ENCODE data around the gene KRTAP5-10.
"Not testable (repeated sequence)": the region's sequence is repeated elsewhere in the genome, so short reads cannot be mapped to it uniquely, and the experiment has no call there.

KRTAP5-10 gene

DNA sequence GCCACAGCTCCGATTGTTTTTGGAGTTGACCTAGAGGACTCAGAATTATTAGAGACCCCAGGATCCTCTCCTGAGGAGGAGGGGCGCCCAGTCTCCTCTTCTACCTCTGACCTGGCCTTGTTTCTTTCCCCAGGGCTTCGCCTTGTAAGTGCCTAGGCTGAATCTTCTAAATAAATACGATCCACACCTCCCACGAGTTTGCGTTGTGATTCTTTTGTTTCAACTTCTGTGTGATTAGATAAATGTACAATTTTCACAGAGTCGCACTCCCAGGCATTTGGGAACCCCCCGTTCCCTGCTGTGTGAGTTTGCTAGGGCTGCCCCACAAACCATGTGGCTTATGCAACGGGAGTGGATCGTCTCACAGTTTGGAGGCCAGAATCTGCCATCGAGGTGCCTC lies 26.3 kb upstream of the KRTAP5-10 start:
- Histone ChIP-seq H3K14ac (ENCODE audit: low read length in 2 of 2) (no peak overlapping the region), H2BK5ac (ENCODE audit: low read depth, low read length, poor library complexity, severe bottlenecking) (no peak overlapping the region), H3K36me3 (ENCODE audit: control insufficient read depth in 1 of 2, insufficient read depth in 2 of 2, low read depth in 1 of 2, low read length in 2 of 2) (no peaks in the 10 kb centered on the region), H2BK120ac (ENCODE audit: low read depth, low read length) (no peak overlapping the region), H4K91ac (ENCODE audit: low read length) (no peak overlapping the region), H3K9me3 (ENCODE audit: control insufficient read depth, low read length) (no peaks in the 10 kb centered on the region), H3K27ac (ENCODE audit: low read length, poor library complexity, severe bottlenecking) (no peak overlapping the region), H3K4me3 (ENCODE audit: insufficient read depth in 1 of 2, low read depth in 1 of 2, low read length in 2 of 2) (no peak overlapping the region), H3K79me1 (replicated peaks; ENCODE audit: low read length, poor library complexity, severe bottlenecking) (no peaks in the 10 kb centered on the region), H3K18ac (ENCODE audit: low read depth in 1 of 2, low read length in 2 of 2) (no peak overlapping the region), H2AFZ (ENCODE audit: low read depth, low read length) (no peak overlapping the region), H3K4me2 (ENCODE audit: low read length, poor library complexity, severe bottlenecking) (no peak overlapping the region), H3K9ac (ENCODE audit: low read length) (no peak overlapping the region), H2AK5ac (ENCODE audit: low read length, severe bottlenecking) (no peak overlapping the region), H3K23ac (ENCODE audit: low read length in 2 of 2) (no peak overlapping the region), H3K4me1 (ENCODE audit: control insufficient read depth, insufficient read depth, low read depth, low read length) (peaks cover 1% of the 10 kb centered on the region), H2BK12ac (ENCODE audit: low read length in 2 of 2) (no peak overlapping the region), H3K27me3 (ENCODE audit: control insufficient read depth in 1 of 2, insufficient read depth in 1 of 2, low read length in 2 of 2) (peaks cover 10 to 13% of the 10 kb centered on the region in 2 experiments), H3K4ac (ENCODE audit: low read depth in 1 of 2, low read length in 2 of 2) (no peak overlapping the region), H4K8ac (ENCODE audit: low read length) (no peak overlapping the region), H2BK15ac (ENCODE audit: low read depth, poor library complexity, severe bottlenecking) (no peak overlapping the region)
- WGBS, result 88% methylated on average over 11 of the region's 11 CpGs
- no peak for DNase-seq

DNA sequence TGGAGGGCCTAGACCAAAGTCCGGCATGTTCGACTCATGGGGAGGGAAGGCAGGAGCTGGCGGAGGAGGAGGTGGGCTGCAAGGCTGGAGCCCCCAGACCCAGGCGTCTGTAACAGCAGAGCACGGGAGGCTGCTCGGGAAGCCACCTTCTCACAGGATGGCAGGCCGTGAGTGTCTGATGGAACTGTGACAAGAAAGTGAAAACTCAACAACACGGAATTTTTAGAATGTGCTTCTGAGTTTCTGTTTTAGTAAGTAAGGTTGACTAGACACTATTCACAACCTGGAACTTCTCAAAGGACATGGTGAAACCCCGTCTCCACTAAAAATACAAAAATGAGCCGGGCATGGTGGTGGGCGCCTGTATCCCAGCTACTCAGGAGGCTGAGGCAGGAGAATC lies 25.4 kb upstream of the KRTAP5-10 start:
- H4K91ac ChIP-seq (ENCODE audit: low read length); H4K8ac ChIP-seq (ENCODE audit: low read length); H3K9me3 ChIP-seq (ENCODE audit: control insufficient read depth, low read length); H2BK12ac ChIP-seq (ENCODE audit: low read length in 2 of 2); H3K27ac ChIP-seq (ENCODE audit: low read length, poor library complexity, severe bottlenecking); H3K4me3 ChIP-seq (ENCODE audit: insufficient read depth in 1 of 2, low read depth in 1 of 2, low read length in 2 of 2); H3K79me1 ChIP-seq (replicated peaks; ENCODE audit: low read length, poor library complexity, severe bottlenecking); H3K4ac ChIP-seq (ENCODE audit: low read depth in 1 of 2, low read length in 2 of 2); H2BK120ac ChIP-seq (ENCODE audit: low read depth, low read length); DNase-seq; H2BK15ac ChIP-seq (ENCODE audit: low read depth, poor library complexity, severe bottlenecking); H2AK5ac ChIP-seq (ENCODE audit: low read length, severe bottlenecking); H3K4me2 ChIP-seq (ENCODE audit: low read length, poor library complexity, severe bottlenecking); H3K23ac ChIP-seq (ENCODE audit: low read length in 2 of 2); H2AFZ ChIP-seq (ENCODE audit: low read depth, low read length); H2BK5ac ChIP-seq (ENCODE audit: low read depth, low read length, poor library complexity, severe bottlenecking); H3K9ac ChIP-seq (ENCODE audit: low read length); H3K36me3 ChIP-seq (ENCODE audit: control insufficient read depth in 1 of 2, insufficient read depth in 2 of 2, low read depth in 1 of 2, low read length in 2 of 2); H3K4me1 ChIP-seq (ENCODE audit: control insufficient read depth, insufficient read depth, low read depth, low read length); H3K18ac ChIP-seq (ENCODE audit: low read depth in 1 of 2, low read length in 2 of 2); H3K14ac ChIP-seq (ENCODE audit: low read length in 2 of 2): not testable (repeated sequence)
- 94% methylated on average over 10 of the region's 11 CpGs for WGBS
- H3K27me3 ChIP-seq (ENCODE audit: control insufficient read depth in 1 of 2, insufficient read depth in 1 of 2, low read length in 2 of 2), result peaks cover 12 to 13% of the 10 kb centered on the region in 2 experiments

DNA sequence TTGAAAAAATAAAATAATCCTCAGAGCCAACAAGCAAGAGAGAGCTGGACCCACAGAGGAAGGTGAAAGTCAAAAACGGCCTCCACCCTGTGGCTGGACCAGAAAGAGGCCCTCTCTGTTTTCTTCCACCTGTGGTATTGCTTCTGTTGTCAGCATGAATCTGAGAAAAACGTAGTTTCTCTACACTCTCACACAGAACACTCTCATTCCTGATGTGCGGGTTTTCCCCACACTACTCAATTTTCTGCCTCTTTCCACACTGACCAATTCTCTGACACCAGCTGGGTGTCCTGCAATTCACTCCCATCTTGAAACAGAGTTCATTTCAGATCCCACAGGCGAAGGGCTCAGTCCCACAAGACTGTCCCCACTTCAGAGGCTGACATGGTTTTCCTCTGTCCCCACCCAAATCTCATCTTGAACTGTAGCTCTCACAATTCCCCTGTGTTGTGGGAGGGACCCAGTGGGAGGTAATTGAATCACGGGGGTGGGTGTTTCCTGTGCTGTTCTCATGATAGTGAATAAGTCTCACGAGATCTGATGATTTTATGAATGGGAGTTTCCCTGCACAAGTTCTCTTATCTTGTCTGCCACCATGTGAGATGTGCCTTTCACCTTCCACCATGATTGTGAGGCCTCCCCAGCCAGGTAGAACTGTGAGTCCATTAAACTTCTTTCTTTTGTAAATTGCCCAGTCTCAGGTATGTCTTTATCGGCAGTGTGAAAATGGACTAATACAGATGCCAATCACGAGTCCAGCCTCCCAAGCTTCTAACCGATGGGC lies 24.6 kb upstream of the KRTAP5-10 start:
- not testable (repeated sequence) for DNase-seq; H2BK120ac ChIP-seq (ENCODE audit: low read depth, low read length); H3K79me1 ChIP-seq (replicated peaks; ENCODE audit: low read length, poor library complexity, severe bottlenecking); H3K4me1 ChIP-seq (ENCODE audit: control insufficient read depth, insufficient read depth, low read depth, low read length); H3K14ac ChIP-seq (ENCODE audit: low read length in 2 of 2); H4K8ac ChIP-seq (ENCODE audit: low read length); H3K9ac ChIP-seq (ENCODE audit: low read length); H3K27ac ChIP-seq (ENCODE audit: low read length, poor library complexity, severe bottlenecking); H2AFZ ChIP-seq (ENCODE audit: low read depth, low read length); H4K91ac ChIP-seq (ENCODE audit: low read length); H3K9me3 ChIP-seq (ENCODE audit: control insufficient read depth, low read length); H3K18ac ChIP-seq (ENCODE audit: low read depth in 1 of 2, low read length in 2 of 2); H3K36me3 ChIP-seq (ENCODE audit: control insufficient read depth in 1 of 2, insufficient read depth in 2 of 2, low read depth in 1 of 2, low read length in 2 of 2); H2AK5ac ChIP-seq (ENCODE audit: low read length, severe bottlenecking); H3K4me2 ChIP-seq (ENCODE audit: low read length, poor library complexity, severe bottlenecking); H3K4me3 ChIP-seq (ENCODE audit: insufficient read depth in 1 of 2, low read depth in 1 of 2, low read length in 2 of 2); H3K23ac ChIP-seq (ENCODE audit: low read length in 2 of 2); H2BK15ac ChIP-seq (ENCODE audit: low read depth, poor library complexity, severe bottlenecking); H3K4ac ChIP-seq (ENCODE audit: low read depth in 1 of 2, low read length in 2 of 2); H2BK5ac ChIP-seq (ENCODE audit: low read depth, low read length, poor library complexity, severe bottlenecking); H2BK12ac ChIP-seq (ENCODE audit: low read length in 2 of 2)
- 81% methylated on average over 9 of the region's 9 CpGs for WGBS
- H3K27me3 ChIP-seq (ENCODE audit: control insufficient read depth in 1 of 2, insufficient read depth in 1 of 2, low read length in 2 of 2), result peaks cover 13 to 18% of the 10 kb centered on the region in 2 experiments

DNA sequence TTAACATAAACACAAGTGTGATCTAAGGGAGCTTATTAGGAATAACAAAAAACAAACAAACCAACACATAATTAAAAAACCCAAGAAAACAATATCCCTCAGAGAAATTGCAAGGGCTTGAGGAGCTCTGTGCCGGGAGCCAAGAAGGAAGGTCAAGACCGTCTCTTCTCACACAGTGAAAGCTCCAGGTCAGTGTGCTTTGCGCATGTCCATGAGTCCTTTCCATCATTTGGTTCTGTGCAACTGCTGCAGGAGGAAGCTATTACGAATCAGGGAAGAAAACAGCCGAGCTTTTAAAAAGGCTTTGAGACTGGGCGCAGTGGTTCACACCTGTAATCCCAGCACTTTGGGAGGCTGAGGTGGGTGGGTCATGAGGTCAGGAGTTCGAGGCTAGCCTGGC lies 23.0 kb upstream of the KRTAP5-10 start:
- Histone ChIP-seq H2BK5ac (ENCODE audit: low read depth, low read length, poor library complexity, severe bottlenecking) (no peak overlapping the region), H3K27me3 (ENCODE audit: control insufficient read depth in 1 of 2, insufficient read depth in 1 of 2, low read length in 2 of 2) (peaks cover 13 to 18% of the 10 kb centered on the region in 2 experiments), H3K36me3 (ENCODE audit: control insufficient read depth in 1 of 2, insufficient read depth in 2 of 2, low read depth in 1 of 2, low read length in 2 of 2) (no peaks in the 10 kb centered on the region), H2BK12ac (ENCODE audit: low read length in 2 of 2) (no peak overlapping the region), H3K14ac (ENCODE audit: low read length in 2 of 2) (no peak overlapping the region), H3K23ac (ENCODE audit: low read length in 2 of 2) (no peak overlapping the region), H4K8ac (ENCODE audit: low read length) (no peak overlapping the region), H2AK5ac (ENCODE audit: low read length, severe bottlenecking) (no peak overlapping the region), H2AFZ (ENCODE audit: low read depth, low read length) (no peak overlapping the region), H3K9ac (ENCODE audit: low read length) (no peak overlapping the region), H3K4me3 (ENCODE audit: insufficient read depth in 1 of 2, low read depth in 1 of 2, low read length in 2 of 2) (no peak overlapping the region), H3K4me2 (ENCODE audit: low read length, poor library complexity, severe bottlenecking) (no peak overlapping the region), H3K27ac (ENCODE audit: low read length, poor library complexity, severe bottlenecking) (no peak overlapping the region), H3K9me3 (ENCODE audit: control insufficient read depth, low read length) (peaks cover 10% of the 10 kb centered on the region), H3K4me1 (ENCODE audit: control insufficient read depth, insufficient read depth, low read depth, low read length) (no peaks in the 10 kb centered on the region), H3K4ac (ENCODE audit: low read depth in 1 of 2, low read length in 2 of 2) (no peak overlapping the region), H4K91ac (ENCODE audit: low read length) (no peak overlapping the region), H3K79me1 (replicated peaks; ENCODE audit: low read length, poor library complexity, severe bottlenecking) (no peaks in the 10 kb centered on the region), H3K18ac (ENCODE audit: low read depth in 1 of 2, low read length in 2 of 2) (no peak overlapping the region), H2BK120ac (ENCODE audit: low read depth, low read length) (no peak overlapping the region), H2BK15ac (ENCODE audit: low read depth, poor library complexity, severe bottlenecking) (no peak overlapping the region)
- WGBS, result 85% methylated on average over 7 of the region's 7 CpGs
- DNase-seq, result no peak

All from mesenchymal stem cell (in vitro differentiated cells and primary cell).